Lung microvascular endothelial cell (primary cell): ENCODE results near the gene CDIPT. TPM values are rescaled to one million over a fixed set of nuclear protein-coding genes. Genes with fewer than 3 reads are reported as not detected.
A peak's percentile ranks its signal among the peaks of the same experiment; 100 is the strongest.
"Not testable (repeated sequence)": the region's sequence is repeated elsewhere in the genome, so short reads cannot be mapped to it uniquely, and the experiment has no call there.

Experiments used
- DNase-seq, 2 donors: peaks; one replicate each; pipeline versions ENCODE4 v3.0.0 to v3.0.0-alpha.2; 2010; ENCODE audit warnings: low read depth in 2 of 2
- total RNA-seq: library from RNA; depleted of rRNA; stranded (reverse); fragments of >200 nt; gene quantifications from 2 replicates; pipeline ENCODE4 v1.2.1, GENCODE V29; 2014

The CDIPT gene
- total RNA-seq, 1 donor from 2014 or later, result 86.3 TPM

- DNase-seq, result no peak
Measured at GRCh38 chr16:29896841-29897240, 33.8 kb upstream of the CDIPT start.

GRCh38 chr16:29894352-29894751 lies 31.3 kb upstream of the CDIPT start:
- DNase-seq, result no peak

DNA sequence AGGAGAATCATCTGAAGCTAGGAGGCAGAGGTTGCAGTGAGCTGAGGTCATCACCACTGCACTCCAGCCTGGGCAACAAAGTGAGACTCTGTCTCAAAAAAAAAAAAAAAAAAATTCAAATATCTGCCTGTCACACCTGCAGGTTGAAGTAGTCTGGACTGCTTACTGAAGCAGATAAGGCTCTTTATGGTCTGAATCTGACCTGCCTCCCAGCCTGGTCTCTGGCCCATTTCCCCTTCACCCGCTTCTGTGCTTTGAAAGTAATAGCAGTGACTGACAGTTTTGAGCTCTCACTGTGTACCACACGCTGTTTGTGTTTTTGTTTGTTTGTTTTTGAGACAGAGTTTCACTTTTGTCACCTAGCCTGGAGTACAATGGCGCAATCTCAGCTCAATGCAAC lies 30.5 kb upstream of the CDIPT start:
- no peak for DNase-seq

- DNase-seq, result no peak
Measured at GRCh38 chr16:29892458-29892813, 29.4 kb upstream of the CDIPT start.

DNA sequence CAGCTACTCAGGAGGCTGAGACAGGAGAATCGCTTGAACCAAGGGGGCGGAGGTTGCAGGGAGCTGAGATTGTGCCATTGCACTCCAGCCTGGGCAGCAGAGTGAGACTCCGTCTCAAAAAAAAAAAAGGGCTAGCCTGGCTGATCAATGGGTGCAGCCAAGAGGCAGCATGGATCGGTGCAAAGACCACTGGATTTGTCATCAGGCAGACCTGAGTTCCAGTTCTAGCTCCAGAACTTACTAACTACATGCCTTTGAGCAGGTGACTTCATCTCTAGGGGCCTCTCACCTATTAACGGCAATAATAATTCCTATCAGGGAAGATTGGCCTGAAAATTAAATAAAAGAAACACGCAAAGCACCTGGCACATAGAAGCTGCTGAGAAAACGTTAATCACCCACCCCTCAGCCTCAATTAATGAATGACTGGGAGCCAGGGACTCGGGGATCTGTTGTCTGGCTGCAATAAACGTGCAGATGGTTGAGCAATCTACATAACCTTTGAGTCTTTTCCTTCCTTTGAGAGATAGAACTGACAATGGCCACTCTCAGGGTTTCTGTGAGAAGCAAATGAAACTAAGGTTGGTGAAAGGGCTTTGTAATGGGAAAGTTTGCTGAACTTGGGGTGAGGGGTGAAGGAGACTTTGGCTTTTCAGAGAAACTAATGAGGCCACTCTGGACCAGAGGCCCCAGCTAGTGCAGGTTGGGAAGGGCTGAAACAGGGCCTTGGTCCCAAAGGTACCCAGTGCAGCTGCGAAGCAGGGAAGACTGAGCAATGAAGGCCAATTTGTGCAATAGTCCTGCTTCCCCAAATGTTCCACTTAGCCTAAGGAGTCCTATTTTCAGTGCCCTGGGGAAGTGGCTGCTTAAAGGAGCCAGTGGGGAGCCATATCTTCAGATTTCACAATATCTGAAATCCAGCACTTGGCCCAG lies 28.8 kb upstream of the CDIPT start:
- peak in 1 of 2 donors; percentile 38 for DNase-seq

DNA sequence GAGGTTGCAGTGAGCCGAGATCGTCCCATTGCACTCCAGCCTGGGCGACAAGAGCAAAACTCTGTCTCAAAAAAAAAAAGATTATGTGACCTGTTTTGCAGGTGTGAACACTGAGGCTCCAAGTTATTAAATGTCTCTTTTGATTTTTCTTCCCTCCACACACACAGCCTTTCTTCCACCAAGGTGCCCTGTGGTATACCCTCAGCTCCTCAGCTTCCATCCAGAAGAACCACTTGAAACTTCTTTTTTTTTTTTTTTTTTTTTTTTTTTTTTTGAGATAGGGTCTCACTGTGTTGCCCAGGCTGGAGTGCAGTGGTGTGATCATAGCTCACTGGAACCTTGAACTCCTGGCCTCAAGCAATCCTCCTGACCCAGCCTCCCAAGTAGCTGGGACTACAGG lies 26.3 kb upstream of the CDIPT start:
- DNase-seq, result not testable (repeated sequence)

- DNase-seq, result no peak
Measured at GRCh38 chr16:29883987-29884386, 21.0 kb upstream of the CDIPT start.

DNA sequence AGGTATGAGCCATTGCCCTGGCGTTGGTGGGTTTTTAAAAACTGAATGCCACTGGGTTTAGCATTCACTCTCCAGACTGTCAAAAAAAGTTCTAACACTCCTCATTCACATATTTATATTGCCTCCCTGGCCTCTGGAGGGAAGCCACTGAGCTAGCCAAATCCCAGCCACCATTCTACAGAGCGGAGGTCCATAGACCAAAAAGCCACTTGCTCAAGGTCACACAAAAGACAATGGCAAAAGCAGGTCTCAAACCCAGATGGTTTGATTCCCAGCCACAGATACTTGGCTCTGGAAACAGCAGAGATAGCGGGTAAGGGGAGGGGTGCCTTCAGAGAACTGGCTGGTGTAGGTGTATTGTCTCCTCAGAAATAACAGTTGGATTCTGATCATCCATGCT lies 18.0 kb upstream of the CDIPT start:
- DNase-seq, result no peak

DNA sequence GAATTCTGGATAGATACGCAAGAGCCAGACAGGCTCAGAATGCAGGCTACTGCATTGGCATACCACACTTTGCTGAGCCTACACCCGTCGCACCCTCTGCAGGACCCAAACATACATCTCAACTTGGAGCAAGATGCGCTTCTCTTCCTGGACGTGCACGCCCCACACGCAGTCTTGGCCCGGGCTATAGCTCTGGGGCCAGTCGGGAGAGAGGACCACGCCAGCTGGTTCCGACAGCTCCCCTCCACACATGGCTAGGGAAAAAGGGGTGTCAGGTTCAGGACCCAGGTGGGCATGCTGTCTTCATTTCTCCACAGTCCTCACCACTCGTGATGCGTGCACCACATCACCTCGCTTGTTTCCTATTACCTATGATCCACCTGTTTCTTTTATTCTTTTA lies 15.1 kb upstream of the CDIPT start:
- no peak for DNase-seq

- peak; percentile 25 to 41 for DNase-seq
Measured at GRCh38 chr16:29877266-29877961, 14.4 kb upstream of the CDIPT start.

DNA sequence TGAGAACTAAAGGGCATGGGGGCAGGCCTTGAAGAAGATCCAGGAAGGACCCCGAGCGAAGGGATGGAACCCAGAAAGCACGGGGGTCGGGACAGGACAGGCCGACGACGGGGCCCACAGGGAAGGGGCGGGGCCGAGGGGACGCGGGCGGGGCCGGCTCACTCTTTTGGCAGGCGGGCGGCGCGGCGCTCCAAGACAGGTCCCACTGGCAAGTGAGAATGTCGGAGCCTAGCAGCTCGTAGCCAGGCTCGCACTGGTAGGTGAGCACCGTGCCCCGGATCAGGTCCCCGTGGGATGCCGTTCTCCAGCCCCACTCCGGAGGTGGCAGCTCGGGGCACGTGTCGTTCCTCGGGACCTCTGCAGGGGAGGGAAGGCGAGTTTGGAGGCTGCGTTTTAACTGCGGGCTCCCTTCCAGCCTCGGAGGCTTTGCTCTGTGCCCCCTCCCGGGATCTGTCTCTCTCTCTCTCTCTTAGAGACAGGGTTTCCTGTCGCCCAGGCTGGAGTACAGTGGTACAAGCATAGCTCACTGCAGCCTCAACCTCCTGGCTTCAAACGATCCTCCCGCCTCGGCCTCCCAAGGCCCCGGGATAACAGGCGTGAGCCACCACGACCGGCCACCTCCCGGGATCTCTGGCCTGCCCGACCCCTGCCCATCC lies 13.7 kb upstream of the CDIPT start:
- DNase-seq, result no peak

DNA sequence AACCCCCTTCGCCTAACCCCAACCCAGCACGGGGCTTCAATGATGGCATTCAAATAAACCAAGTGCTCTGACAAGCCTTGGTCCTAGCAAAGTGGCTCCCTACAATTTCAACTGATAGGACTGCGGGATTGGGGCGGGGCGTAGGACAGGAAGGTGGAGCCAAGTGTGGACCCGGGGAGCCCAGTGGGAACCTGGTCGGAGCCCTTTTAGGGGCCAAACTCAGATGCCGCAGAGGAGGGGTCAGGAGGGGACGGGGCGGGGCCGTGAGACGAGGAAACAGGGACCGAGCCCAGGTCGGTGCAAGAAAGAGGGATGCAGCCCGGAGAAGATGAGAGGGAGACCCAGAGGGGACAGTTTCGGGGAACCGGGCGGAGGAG lies 13.2 kb upstream of the CDIPT start:
- no peak for DNase-seq

DNA sequence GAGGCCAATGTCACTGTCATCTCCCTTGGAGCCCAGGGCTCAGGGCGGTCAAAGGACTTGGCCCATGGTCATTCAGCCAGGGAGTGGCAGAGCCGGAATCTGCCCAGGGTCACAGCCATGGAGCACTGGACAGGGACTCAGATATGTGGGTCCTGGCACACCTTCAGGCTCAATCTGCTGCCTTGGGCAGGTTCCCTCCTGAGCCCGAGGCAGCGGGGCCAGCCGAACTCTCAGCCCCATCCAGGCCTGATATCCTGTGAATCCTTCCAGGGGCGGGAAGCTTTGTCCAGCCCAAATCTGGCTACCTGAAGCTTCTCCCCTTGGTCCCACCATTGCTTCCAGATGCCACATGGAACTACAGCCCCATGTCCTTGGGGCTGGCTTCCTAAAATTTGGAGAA lies 12.2 kb upstream of the CDIPT start:
- no peak for DNase-seq

GRCh38 chr16:29873319-29873718 lies 10.3 kb upstream of the CDIPT start:
- DNase-seq, result no peak

DNA sequence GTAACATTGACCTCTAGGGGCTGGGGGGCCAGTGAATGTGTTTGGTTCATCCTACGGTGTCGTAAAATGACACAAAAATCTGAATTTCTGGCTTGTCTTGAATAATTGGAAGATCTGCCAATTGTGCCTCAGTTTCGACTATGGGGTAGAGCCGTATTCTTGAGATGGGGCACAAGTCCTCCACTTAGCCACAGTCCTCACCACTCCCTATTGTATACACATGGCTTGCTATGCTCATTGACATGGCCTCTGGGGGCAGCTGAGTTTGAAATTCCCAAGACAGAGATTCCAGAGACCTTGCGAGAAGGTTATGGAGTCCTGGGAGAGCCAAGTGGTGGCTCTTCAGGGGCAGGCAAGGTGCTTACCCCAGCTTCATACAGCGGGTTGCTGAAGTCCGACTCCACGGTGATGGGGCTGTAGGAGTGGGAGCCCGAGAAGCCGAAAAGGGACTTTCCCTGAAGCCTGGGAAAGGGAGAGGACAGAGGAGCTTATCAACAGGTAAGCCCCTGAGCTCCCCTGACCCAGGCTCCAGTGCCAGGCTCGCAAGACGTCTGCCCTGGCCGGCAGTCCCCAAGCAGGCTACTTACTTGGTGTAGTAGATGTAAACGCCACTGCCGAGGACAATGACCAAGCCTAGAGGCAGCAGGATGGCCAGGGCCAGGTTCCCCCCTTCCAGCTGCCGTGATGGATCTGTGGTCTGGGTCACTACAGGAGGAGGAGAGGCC lies 9.0 kb upstream of the CDIPT start:
- no peak for DNase-seq

GRCh38 chr16:29869067-29869466 lies 6.0 kb upstream of the CDIPT start:
- DNase-seq, result not testable (repeated sequence)

DNA sequence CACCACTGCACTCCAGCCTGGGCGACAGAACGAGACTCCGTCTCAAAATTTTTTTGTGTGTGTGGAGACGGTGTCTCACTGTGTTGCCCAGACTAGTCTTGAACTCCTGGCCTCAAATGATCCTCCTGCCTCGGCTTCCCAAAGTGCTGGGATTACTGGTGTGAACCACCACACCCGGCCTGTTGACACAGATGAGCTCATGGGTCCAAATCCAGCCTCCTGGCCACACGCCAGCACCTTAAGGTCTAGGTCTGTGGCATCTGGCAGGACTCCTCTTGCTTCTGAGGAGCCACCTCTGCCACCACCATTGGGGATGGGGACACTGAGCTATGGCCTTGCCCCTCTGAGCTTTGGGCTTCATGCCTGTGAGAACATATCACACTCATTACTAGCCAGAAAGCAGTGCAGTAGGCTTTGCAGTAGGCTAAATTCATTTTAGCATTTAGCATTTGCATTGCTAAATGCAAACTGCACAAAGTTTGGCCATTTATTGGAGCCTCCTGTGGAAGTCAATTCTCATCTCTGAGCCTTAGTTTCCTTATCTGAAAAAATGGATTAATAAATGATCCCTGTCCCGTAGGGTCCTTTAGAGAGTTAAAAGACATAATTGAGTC lies 5.5 kb upstream of the CDIPT start:
- no peak for DNase-seq

- no peak for DNase-seq
Measured at GRCh38 chr16:29864205-29864604, 1.2 kb upstream of the CDIPT start.

DNA sequence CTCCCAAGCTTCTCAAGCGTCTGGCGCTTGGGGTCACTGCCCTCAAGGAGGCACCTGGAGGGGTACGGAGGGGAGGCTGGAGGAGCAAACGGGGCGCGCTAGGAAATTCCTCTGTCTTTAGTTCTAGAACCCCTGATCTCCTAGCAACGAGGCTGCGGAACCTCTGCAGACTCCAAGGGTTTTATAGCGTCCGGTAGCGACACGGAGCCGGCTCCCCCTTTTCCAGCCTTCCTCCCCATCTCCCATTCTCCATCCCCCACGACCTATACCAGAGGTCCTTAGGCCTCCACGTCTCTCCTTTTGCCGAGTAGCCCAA lies 601 bp upstream of the CDIPT start:
- DNase-seq, result no peak

GRCh38 chr16:29862383-29862883 lies 593 bp downstream of the CDIPT start:
- peak; percentile 21 to 52 for DNase-seq

DNA sequence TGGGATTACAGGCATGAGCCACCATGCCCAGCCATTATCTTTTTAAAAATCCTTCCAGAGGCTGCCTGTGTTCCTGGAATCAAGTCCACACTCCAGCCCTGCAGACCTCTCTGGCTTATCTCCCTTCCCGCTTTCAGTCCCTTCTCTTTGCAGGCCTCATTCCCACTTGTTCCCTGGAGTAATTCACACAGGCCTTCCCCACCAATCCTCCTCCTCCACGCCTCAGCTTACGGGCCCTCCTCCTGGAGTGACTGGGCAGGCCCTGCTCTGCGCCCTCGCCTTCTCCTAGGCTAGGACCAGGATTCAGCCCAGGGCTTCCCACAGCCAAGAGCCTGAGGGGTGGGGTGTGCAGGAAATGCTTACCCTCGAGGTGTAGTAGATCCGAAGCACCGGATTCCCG lies 2.8 kb downstream of the CDIPT start:
- no peak for DNase-seq
